HFF-Myc (cell line): Measurements from ENCODE around the gene MFAP4.

ENCODE experiments used
- DNase-seq: peaks from one replicate; pipeline ENCODE4 v3.0.0-alpha.2; 2011; ENCODE audit warnings: low read depth; ENCODE audit errors: extremely low read depth
- H3K4me3 ChIP-seq: replicated peaks from 2 replicates; pipeline ENCODE4 v1.5.1; 2011; ENCODE audit warnings: low read depth, mild to moderate bottlenecking, control low read depth, low read length
- TF ChIP-seq, protein P1 (sequence below): IDR thresholded peaks from 2 replicates; pipeline ENCODE4 v1.5.1; 2012; ENCODE audit warnings: mild to moderate bottlenecking, low read depth, low read length, control low read depth; ENCODE audit errors: missing control alignments

Gene MFAP4

DNA sequence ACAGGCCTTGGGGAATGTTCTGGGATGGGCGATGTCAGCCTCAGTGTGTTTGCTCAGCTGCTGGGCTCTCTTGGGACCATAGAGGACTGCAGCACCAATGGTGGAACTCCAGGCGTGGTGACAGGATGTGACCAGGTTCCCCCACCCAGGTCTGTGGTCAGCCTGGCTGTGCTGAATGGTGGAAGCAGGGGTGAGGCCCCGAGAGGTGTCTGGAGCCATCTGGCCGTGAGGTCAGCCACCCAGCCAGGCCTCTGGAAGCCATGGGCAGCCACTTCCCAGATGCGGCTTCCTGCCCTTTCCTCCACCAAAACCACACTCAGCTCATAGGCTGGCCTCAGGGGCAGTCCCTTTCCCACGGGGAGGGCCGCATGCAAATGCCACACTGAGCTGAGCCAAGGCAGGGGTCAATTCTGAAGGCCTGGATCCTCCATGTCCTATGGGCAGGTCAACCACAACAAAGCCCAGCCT, 16.5 kb downstream of the MFAP4 start:
- DNase-seq, result no peak
- TF ChIP-seq, protein P1, sequence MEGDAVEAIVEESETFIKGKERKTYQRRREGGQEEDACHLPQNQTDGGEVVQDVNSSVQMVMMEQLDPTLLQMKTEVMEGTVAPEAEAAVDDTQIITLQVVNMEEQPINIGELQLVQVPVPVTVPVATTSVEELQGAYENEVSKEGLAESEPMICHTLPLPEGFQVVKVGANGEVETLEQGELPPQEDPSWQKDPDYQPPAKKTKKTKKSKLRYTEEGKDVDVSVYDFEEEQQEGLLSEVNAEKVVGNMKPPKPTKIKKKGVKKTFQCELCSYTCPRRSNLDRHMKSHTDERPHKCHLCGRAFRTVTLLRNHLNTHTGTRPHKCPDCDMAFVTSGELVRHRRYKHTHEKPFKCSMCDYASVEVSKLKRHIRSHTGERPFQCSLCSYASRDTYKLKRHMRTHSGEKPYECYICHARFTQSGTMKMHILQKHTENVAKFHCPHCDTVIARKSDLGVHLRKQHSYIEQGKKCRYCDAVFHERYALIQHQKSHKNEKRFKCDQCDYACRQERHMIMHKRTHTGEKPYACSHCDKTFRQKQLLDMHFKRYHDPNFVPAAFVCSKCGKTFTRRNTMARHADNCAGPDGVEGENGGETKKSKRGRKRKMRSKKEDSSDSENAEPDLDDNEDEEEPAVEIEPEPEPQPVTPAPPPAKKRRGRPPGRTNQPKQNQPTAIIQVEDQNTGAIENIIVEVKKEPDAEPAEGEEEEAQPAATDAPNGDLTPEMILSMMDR, result no peak
- no peak overlapping the region for H3K4me3 ChIP-seq

- no peak for DNase-seq
- TF ChIP-seq, protein P1, result no peak
- H3K4me3 ChIP-seq, result no peak overlapping the region
These were observed 17.0 kb downstream of the MFAP4 start for GRCh38 chr17:19369846-19370492.

- TF ChIP-seq, protein P1, result no peak
- DNase-seq, result no peak
- H3K4me3 ChIP-seq, result no peak overlapping the region
These were observed 17.7 kb downstream of the MFAP4 start for GRCh38 chr17:19369107-19369778.

- TF ChIP-seq, protein P1, result no peak
- H3K4me3 ChIP-seq, result no peak overlapping the region
- no peak for DNase-seq
These were observed 18.8 kb downstream of the MFAP4 start for GRCh38 chr17:19368229-19368628.

DNA sequence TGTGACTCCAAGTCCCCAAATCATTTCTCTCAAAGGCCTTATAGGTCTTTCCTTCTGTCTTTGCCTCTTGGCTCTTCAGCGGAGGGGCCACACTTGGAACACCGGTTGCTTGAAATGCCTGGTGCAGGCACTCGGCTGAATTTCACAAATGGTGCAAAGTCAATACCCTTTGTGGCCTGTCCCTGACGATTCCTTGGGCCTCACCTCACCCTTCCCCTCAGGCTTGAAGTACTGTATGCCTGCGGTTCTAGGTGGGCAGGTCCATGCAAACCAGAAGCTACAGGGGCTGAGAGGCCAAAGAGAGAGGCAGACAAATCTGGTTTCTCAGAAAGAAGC, 20.4 kb downstream of the MFAP4 start:
- H3K4me3 ChIP-seq, result no peak overlapping the region
- TF ChIP-seq, protein P1, result no peak
- DNase-seq, result no peak

GRCh38 chr17:19365833-19366636, 21.0 kb downstream of the MFAP4 start:
- no peak overlapping the region for H3K4me3 ChIP-seq
- no peak for DNase-seq
- TF ChIP-seq, protein P1, result no peak
